ENCODE results near the gene GPX1. TPM values are rescaled to one million over a fixed set of nuclear protein-coding genes. Genes with fewer than 3 reads are reported as not detected.

Gene GPX1
- total RNA-seq, 4 donors from 2014 or later: 155 to 485 (median 274) TPM

- Histone ChIP-seq H3K27me3 (no peaks in the 10 kb centered on the region), H3K9me3 (no peaks in the 10 kb centered on the region), H3K4me3 (no peak overlapping the region), H3K4me1 (peaks cover 0 to 64% (median 39%) of the 10 kb centered on the region in 4 donors), H3K36me3 (no peaks in the 10 kb centered on the region), H3K27ac (peak overlapping the region; percentile 19 to 59 (median 58))
- intact Hi-C loops (cut with DNase I; ENCODE audit: low total_unique reads): no loop called here
- TF ChIP-seq CTCF (IDR thresholded peaks at IDR 0.05): no peak
- WGBS, 2 donors (ENCODE audit: low coverage in 1 of 2): 37 to 39% methylated on average over 3 to 5 of the region's 5 CpGs
- in situ Hi-C loops (cut with MboI; ENCODE audit: low pct_ligation_motif_present in 1 of 4, low pct_unique_long_range_greater_than_20kb in 1 of 4, low sequenced_read_pairs in 3 of 4): no loop called here
- DNase-seq: peak; percentile 46
Measured at GRCh38 chr3:49383387-49383786, 25.2 kb upstream of the GPX1 start.

- WGBS, 2 donors (ENCODE audit: low coverage in 1 of 2): 83% methylated on average over 11 of the region's 11 CpGs; no CpG with 5 or more reads in 1 of the 2 donors
- Histone ChIP-seq H3K4me1 (peaks cover 0 to 34% (median 21%) of the 10 kb centered on the region in 4 donors), H3K27ac (no peak overlapping the region), H3K27me3 (no peaks in the 10 kb centered on the region), H3K36me3 (peaks cover 0 to 20% (median 9%) of the 10 kb centered on the region in 4 donors), H3K9me3 (no peaks in the 10 kb centered on the region), H3K4me3 (no peak overlapping the region)
- TF ChIP-seq POLR2AphosphoS5 (IDR thresholded peaks at IDR 0.05) (no peak), EP300 (IDR thresholded peaks at IDR 0.05; ENCODE audit: low read depth) (no peak)
- intact Hi-C loops (cut with DNase I; ENCODE audit: low total_unique reads): no loop called here
- in situ Hi-C loops (cut with MboI; ENCODE audit: low pct_ligation_motif_present in 1 of 4, low pct_unique_long_range_greater_than_20kb in 1 of 4, low sequenced_read_pairs in 3 of 4): no loop called here
- DNase-seq: peak; percentile 13
Measured at GRCh38 chr3:49378249-49378895, 20.2 kb upstream of the GPX1 start.

- H3K27me3 ChIP-seq: no peaks in the 10 kb centered on the region
- 82% methylated on average over 1 of the region's 1 CpG; no CpG with 5 or more reads in 1 of the 2 donors for WGBS, 2 donors (ENCODE audit: low coverage in 1 of 2)
- DNase-seq: no peak
- in situ Hi-C loops (cut with MboI; ENCODE audit: low pct_ligation_motif_present in 1 of 4, low pct_unique_long_range_greater_than_20kb in 1 of 4, low sequenced_read_pairs in 3 of 4) (no loop called here), intact Hi-C loops (cut with DNase I; ENCODE audit: low total_unique reads) (no loop called here)
- H3K4me1 ChIP-seq: peaks cover 0 to 31% (median 14%) of the 10 kb centered on the region in 4 donors
- TF ChIP-seq POLR2AphosphoS5 (IDR thresholded peaks at IDR 0.05): no peak
- no peak overlapping the region for H3K27ac ChIP-seq
- peaks cover 0 to 28% (median 13%) of the 10 kb centered on the region in 4 donors for H3K36me3 ChIP-seq
- no peak overlapping the region for H3K4me3 ChIP-seq
- H3K9me3 ChIP-seq: no peaks in the 10 kb centered on the region
Measured at GRCh38 chr3:49377483-49377882, 19.3 kb upstream of the GPX1 start.

- Histone ChIP-seq H3K4me1 (peaks cover 0 to 7% (median 1%) of the 10 kb centered on the region in 4 donors), H3K9me3 (no peaks in the 10 kb centered on the region), H3K27me3 (no peaks in the 10 kb centered on the region), H3K36me3 (peaks cover 0 to 62% (median 18%) of the 10 kb centered on the region in 4 donors), H3K4me3 (no peak overlapping the region), H3K27ac (no peak overlapping the region)
- no peak for TF ChIP-seq CTCF (IDR thresholded peaks at IDR 0.05)
- TF ChIP-seq POLR2AphosphoS5 (IDR thresholded peaks at IDR 0.05): no peak
- TF ChIP-seq EP300 (IDR thresholded peaks at IDR 0.05; ENCODE audit: low read depth): no peak
- no peak for TF ChIP-seq POLR2A (IDR thresholded peaks at IDR 0.05)
- in situ Hi-C loops (cut with MboI; ENCODE audit: low pct_ligation_motif_present in 1 of 4, low pct_unique_long_range_greater_than_20kb in 1 of 4, low sequenced_read_pairs in 3 of 4): no loop called here
- no peak for DNase-seq
- intact Hi-C loops (cut with DNase I; ENCODE audit: low total_unique reads): no loop called here
Measured at GRCh38 chr3:49371946-49372345, 13.8 kb upstream of the GPX1 start.

- no peak for DNase-seq
- in situ Hi-C loops (cut with MboI; ENCODE audit: low pct_ligation_motif_present in 1 of 4, low pct_unique_long_range_greater_than_20kb in 1 of 4, low sequenced_read_pairs in 3 of 4): no loop called here
- Histone ChIP-seq H3K27me3 (no peaks in the 10 kb centered on the region), H3K9me3 (no peaks in the 10 kb centered on the region), H3K36me3 (peaks cover 0 to 67% (median 22%) of the 10 kb centered on the region in 4 donors), H3K4me3 (no peak overlapping the region), H3K27ac (no peak overlapping the region), H3K4me1 (peaks cover 0 to 7% (median 1%) of the 10 kb centered on the region in 4 donors)
- no peak for TF ChIP-seq CTCF (IDR thresholded peaks at IDR 0.05)
- no peak for TF ChIP-seq POLR2AphosphoS5 (IDR thresholded peaks at IDR 0.05)
- TF ChIP-seq EP300 (IDR thresholded peaks at IDR 0.05; ENCODE audit: low read depth): no peak
- TF ChIP-seq POLR2A (IDR thresholded peaks at IDR 0.05): no peak
- WGBS, 2 donors (ENCODE audit: low coverage in 1 of 2): 92 to 93% methylated on average over 3 to 6 of the region's 6 CpGs
- intact Hi-C loops (cut with DNase I; ENCODE audit: low total_unique reads): no loop called here
Measured at GRCh38 chr3:49370585-49371290, 12.6 kb upstream of the GPX1 start.
